Mammary epithelial cell (primary cell): Measurements from ENCODE around the gene OSBP2.

Experiments used
- EZH2 ChIP-seq: IDR thresholded peaks from 2 replicates; pipeline ENCODE4 v1.6.1; 2012; ENCODE audit warnings: low read length, inconsistent platforms, borderline replicate concordance
- TF ChIP-seq, protein P1 (sequence below), 2 donors: IDR thresholded peaks in 1 of 2; conservative IDR thresholded peaks in 1 of 2; 2 replicates each; pipeline ENCODE4 v1.5.1; 2011 to 2012; ENCODE audit warnings: inconsistent platforms in 2 of 2, low read length in 2 of 2, mild to moderate bottlenecking in 2 of 2, control low read depth in 1 of 2, low read depth in 1 of 2; ENCODE audit not compliant: insufficient read depth in 1 of 2; ENCODE audit errors: extremely low read depth in 1 of 2

DNA sequence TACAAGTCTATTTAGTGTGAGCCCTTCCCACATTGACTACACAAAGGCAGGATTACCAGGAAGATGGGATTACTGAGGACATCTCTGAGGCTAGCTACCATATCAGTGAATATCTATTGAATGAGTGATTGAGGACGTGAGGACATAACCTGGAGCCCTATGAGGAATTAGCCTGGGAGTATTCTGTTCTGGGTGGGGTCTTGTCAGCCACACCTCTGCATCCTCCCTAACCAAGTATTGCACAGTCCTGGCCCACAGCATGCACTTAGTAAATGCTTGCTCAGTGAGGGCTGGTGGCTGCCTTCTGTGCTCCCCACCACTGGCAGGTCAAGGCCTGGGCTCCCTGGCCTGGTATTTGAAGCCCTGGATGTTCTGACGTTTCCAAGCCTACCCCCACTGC is 41.8 kb upstream of the OSBP2 start:
- TF ChIP-seq, protein P1, sequence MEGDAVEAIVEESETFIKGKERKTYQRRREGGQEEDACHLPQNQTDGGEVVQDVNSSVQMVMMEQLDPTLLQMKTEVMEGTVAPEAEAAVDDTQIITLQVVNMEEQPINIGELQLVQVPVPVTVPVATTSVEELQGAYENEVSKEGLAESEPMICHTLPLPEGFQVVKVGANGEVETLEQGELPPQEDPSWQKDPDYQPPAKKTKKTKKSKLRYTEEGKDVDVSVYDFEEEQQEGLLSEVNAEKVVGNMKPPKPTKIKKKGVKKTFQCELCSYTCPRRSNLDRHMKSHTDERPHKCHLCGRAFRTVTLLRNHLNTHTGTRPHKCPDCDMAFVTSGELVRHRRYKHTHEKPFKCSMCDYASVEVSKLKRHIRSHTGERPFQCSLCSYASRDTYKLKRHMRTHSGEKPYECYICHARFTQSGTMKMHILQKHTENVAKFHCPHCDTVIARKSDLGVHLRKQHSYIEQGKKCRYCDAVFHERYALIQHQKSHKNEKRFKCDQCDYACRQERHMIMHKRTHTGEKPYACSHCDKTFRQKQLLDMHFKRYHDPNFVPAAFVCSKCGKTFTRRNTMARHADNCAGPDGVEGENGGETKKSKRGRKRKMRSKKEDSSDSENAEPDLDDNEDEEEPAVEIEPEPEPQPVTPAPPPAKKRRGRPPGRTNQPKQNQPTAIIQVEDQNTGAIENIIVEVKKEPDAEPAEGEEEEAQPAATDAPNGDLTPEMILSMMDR (conservative IDR thresholded peaks at IDR 0.05 in 1 of 2, IDR thresholded peaks at IDR 0.05 in 1 of 2; ENCODE audit: extremely low read depth in 1 of 2, insufficient read depth in 1 of 2, low read depth in 1 of 2, low read length in 2 of 2) = no peak
- no peak for TF ChIP-seq EZH2
